ENCODE results near the gene COMMD3. TPM values are rescaled to one million over a fixed set of nuclear protein-coding genes. Genes with fewer than 3 reads are reported as not detected.

Gene COMMD3
- total and polyA plus RNA-seq, 2 of the 8 experiments (the other 6 are each of a cell fraction or from before 2014, with no cell fraction given), result 2.3 to 2.7 TPM

DNA sequence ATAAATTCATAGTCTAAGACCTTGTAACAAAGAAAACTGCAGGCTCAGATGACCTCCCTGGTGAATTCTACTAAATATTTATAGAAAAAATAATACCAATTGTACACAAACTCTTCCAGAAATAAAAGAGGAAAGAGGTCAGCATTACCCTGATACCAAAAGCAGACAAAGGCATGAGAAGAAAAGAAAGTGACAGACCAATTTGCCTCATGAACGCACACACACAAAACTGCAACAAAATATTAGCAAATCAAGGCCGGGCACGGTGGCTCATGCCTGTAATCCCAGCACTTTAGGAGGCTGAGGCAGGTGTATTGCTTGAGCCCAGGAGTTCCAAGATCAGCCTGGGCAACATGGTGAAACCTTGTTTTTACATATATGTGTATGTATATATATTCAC lies 12.7 kb upstream of the COMMD3 start:
- no peaks in the 10 kb centered on the region for H4K20me1 ChIP-seq (replicated peaks in 1 of 2; ENCODE audit: control insufficient read depth in 1 of 2, insufficient read depth in 2 of 2, low read length in 2 of 2)
- POLR2A ChIA-PET (ENCODE audit: partially characterized antibody), result no interaction called here
- 88% methylated on average over 3 of the region's 3 CpGs; no CpG with 5 or more reads in 1 of the 2 experiments for WGBS, 2 experiments (ENCODE audit: extremely low coverage in 1 of 2, insufficient coverage in 1 of 2, insufficient read length in 1 of 2, insufficient replicate concordance in 2 of 2, low coverage in 1 of 2, low lambda C conversion rate in 2 of 2, missing lambda C conversion rate in 1 of 2)

More for the DNA sequence above, 12.7 kb upstream of the COMMD3 start:
- Histone ChIP-seq H3K4me3 (ENCODE audit: extremely low read depth in 1 of 4, insufficient read depth in 2 of 4, low read depth in 3 of 4, low read length in 4 of 4) (no peak overlapping the region), H2BK15ac (ENCODE audit: low read length) (no peak overlapping the region), H3K4me2 (ENCODE audit: insufficient read depth in 1 of 2, low read depth in 2 of 2, low read length in 2 of 2) (no peak overlapping the region), H2BK20ac (ENCODE audit: low read length) (no peak overlapping the region), H3K23ac (ENCODE audit: insufficient read length) (no peak overlapping the region), H4K5ac (ENCODE audit: insufficient read length, low read depth, low read length) (no peak overlapping the region), H3K9ac (replicated peaks in 1 of 4; ENCODE audit: extremely low read depth in 1 of 4, low read depth in 3 of 4, low read length in 3 of 4) (no peak overlapping the region), H3K14ac (ENCODE audit: insufficient read length) (no peak overlapping the region), H3K56ac (replicated peaks; ENCODE audit: insufficient read length, low read depth, low read length) (no peak overlapping the region), H3K4me1 (replicated peaks in 1 of 4; ENCODE audit: control insufficient read depth in 3 of 4, insufficient read depth in 4 of 4, low read length in 3 of 4) (no peaks in the 10 kb centered on the region), H2BK12ac (ENCODE audit: low read depth, low read length) (no peak overlapping the region), H2AK5ac (ENCODE audit: low read depth, low read length) (no peak overlapping the region), H3K18ac (ENCODE audit: extremely low read depth, low read length) (no peak overlapping the region), H3K79me1 (ENCODE audit: low read depth, low read length) (no peaks in the 10 kb centered on the region), H3K79me2 (ENCODE audit: control insufficient read depth in 1 of 2, insufficient read depth in 2 of 2, low read length in 2 of 2) (no peaks in the 10 kb centered on the region), H3K36me3 (ENCODE audit: control insufficient read depth in 2 of 4, insufficient read depth in 4 of 4, low read length in 3 of 4) (no peaks in the 10 kb centered on the region), H3K9me3 (ENCODE audit: insufficient read depth in 2 of 2, low read depth in 1 of 2, low read length in 1 of 2) (no peaks in the 10 kb centered on the region), H3K23me2 (ENCODE audit: low read depth, low read length) (no peaks in the 10 kb centered on the region), H4K8ac (ENCODE audit: extremely low read depth, insufficient read depth, low read length) (no peak overlapping the region), H2AFZ (ENCODE audit: low read length) (no peak overlapping the region), H3K4ac (replicated peaks; ENCODE audit: insufficient read length, low read depth, low read length) (no peak overlapping the region), H4K91ac (replicated peaks; ENCODE audit: insufficient read length, low read length) (no peak overlapping the region), H3K27me3 (replicated peaks in 1 of 4; ENCODE audit: control insufficient read depth in 3 of 4, extremely low read depth in 1 of 4, insufficient read depth in 3 of 4, low read length in 3 of 4) (no peaks in the 10 kb centered on the region; a peak in 1 of 7 replicates), H3K27ac (ENCODE audit: low read depth, low read length) (no peak overlapping the region), H2BK5ac (ENCODE audit: low read depth, low read length) (no peak overlapping the region), H2BK120ac (replicated peaks; ENCODE audit: low read depth, low read length) (no peak overlapping the region)
- FAIRE-seq (no peak), DNase-seq (ENCODE audit: low read depth in 1 of 2, low spot score in 2 of 2) (no peak)
- CTCF ChIA-PET (ENCODE audit: partially characterized antibody), result no interaction called here
- TF ChIP-seq SP4 (IDR thresholded peaks at IDR 0.05; ENCODE audit: low read length), result no peak
- no peak for TF ChIP-seq PHF8 (conservative IDR thresholded peaks at IDR 0.05; ENCODE audit: low read depth, low read length)
- TF ChIP-seq CBX8 (IDR thresholded peaks at IDR 0.05; ENCODE audit: borderline replicate concordance, low read depth, low read length), result no peak

Measured in H1 (cell line).